PFSK-1 (cell line): ENCODE data around the gene OTP.

ENCODE experiments used
- FOXP2 ChIP-seq: optimal IDR thresholded peaks from 2 replicates; pipeline ENCODE3; 2011; ENCODE audit warnings: borderline replicate concordance, control low read depth, inconsistent platforms; ENCODE audit not compliant: insufficient read depth; ENCODE audit errors: extremely low read length, extremely low read depth
- POLR2AphosphoS5 ChIP-seq: IDR thresholded peaks from 2 replicates; pipeline ENCODE4 v1.6.1; 2012; ENCODE audit warnings: low read depth, mild to moderate bottlenecking, control low read depth, low read length, moderate library complexity
- REST ChIP-seq, 2 experiments: IDR thresholded peaks; 2 replicates each; pipeline versions ENCODE4 v1.6.1 to v1.8.0; 2011 to 2012; ENCODE audit warnings: low read depth in 2 of 2, low read length in 2 of 2, control low read depth in 1 of 2, inconsistent platforms in 1 of 2, mild to moderate bottlenecking in 1 of 2, moderate library complexity in 1 of 2; ENCODE audit not compliant: insufficient read depth in 1 of 2
- SIN3A ChIP-seq: IDR thresholded peaks from 2 replicates; pipeline ENCODE4 v1.6.1; 2012; ENCODE audit warnings: mild to moderate bottlenecking, low read length, moderate library complexity, borderline replicate concordance; ENCODE audit not compliant: insufficient read depth
- TAF1 ChIP-seq: IDR thresholded peaks from 2 replicates; pipeline ENCODE4 v1.6.1; 2012; ENCODE audit warnings: low read length, control low read depth, borderline replicate concordance; ENCODE audit not compliant: insufficient read depth

Gene OTP

DNA sequence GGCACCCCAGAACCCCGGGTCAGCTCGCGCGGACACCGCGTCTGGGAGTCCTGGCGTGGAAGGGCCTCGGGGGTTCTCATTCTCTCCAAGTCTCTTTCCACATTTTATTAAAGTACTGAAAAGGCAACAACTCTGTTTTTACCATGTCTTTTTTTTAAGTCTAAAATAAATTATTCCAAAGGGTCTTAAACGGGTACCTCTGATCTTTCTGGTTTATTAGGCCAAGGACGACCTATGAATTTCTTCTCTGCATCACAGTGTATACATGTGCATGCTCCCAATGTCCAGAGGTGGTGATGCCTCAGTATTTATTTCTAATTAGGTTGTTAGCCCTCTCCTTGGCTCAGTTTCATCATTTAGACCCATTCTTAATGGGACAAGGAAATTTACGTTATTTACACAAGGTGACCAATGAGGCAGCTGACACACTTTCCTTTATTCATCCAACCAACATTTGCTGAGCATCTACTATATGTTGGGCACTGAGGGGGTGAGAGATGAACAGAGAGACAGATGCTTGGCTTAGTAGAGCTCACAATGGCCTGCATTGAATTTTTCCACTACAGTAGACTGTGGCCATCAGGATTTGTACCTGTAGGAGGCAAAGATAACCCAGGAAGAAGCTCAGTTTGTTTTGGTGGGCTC is 7.6 kb upstream of the OTP start:
- TF ChIP-seq REST (IDR thresholded peaks at IDR 0.05; ENCODE audit: insufficient read depth in 1 of 2, low read depth in 2 of 2, low read length in 2 of 2): no peak
- TF ChIP-seq POLR2AphosphoS5: no peak
- no peak for TF ChIP-seq FOXP2
- TF ChIP-seq SIN3A: no peak
- TF ChIP-seq TAF1: no peak

DNA sequence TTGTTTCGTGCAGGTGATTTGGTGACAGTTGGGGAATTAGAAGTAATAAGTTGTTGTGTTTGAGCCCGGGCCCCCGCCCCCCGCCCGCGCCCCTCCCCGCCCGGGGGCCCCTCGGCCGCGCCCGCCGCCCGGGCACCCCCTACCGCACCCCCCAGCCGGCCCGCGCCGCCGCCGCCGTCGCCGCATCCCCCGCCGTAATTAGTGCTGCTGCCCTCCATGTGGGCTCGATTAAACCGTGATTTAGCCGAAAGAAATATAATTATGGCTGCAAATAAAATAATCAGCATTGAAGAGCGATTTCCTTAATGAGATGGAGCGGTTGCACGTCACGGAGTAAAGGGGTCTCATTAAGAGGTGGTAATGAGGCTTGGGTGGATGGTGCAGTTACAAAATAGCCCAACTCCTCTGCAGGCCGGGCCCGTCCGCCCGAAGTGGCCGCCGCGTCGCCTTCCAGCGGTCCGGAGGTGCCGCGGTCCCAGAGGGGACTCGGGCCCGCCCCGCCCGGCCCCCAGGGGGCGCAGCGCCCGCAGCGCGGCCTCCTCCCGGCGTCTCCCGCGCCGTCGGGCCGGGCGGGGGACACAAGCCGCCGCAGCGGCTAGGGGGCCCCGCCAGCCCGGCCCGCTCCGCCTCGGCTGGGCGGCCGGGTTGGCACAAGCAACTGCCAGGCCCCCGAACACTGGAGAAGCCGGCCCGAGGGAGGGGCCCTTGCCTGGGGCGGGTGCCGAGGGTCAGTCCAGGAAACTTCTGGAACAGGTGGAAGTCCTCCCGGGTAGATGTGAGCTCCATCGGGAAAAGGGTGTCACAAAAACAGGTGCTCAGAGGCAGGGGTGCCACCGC is 6.9 kb upstream of the OTP start:
- TF ChIP-seq POLR2AphosphoS5 (no peak), SIN3A (no peak), REST (IDR thresholded peaks at IDR 0.05; ENCODE audit: insufficient read depth in 1 of 2, low read depth in 2 of 2, low read length in 2 of 2) (no peak), TAF1 (no peak), FOXP2 (no peak)

DNA sequence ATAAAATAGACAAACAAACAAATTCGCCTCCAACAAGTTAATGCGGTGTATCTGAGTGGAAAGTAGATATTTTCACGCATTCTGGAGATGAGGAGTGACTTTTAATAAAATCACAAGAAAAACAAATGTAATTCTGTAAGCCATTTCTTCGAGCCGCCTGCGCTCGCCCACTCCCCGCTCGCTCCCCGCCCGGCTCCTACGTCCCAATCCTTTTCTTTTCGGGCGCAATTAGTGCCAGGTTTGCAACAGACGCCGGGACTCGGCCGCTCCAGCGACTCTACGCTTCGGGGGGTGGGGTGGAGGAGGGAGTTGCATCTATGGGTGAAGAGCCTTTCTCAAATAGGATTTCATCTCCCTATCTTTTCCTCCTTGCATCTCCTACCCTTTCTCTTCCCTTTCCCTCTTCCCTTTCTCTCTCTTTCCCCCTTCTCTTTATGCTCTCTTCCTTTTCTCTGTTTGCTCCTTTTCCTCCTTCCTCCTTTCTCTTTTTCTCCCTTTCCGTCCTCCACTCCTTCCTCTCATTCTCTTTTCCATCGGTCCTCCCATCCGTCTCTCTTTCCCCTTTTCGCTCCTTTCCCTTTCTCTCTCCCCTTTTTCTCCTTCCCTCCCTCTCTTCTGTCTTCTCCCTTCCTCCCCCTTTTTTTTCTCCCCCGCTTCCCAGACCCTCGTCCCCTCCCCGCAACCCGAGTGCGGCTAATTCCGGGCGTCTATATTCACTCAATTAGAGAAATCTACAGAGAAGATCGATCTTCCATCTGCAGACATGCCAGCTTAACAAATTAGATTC is 6.1 kb upstream of the OTP start:
- TF ChIP-seq REST (IDR thresholded peaks at IDR 0.05; ENCODE audit: insufficient read depth in 1 of 2, low read depth in 2 of 2, low read length in 2 of 2): no peak
- TF ChIP-seq POLR2AphosphoS5: no peak
- no peak for TF ChIP-seq FOXP2
- no peak for TF ChIP-seq TAF1
- TF ChIP-seq SIN3A: no peak

DNA sequence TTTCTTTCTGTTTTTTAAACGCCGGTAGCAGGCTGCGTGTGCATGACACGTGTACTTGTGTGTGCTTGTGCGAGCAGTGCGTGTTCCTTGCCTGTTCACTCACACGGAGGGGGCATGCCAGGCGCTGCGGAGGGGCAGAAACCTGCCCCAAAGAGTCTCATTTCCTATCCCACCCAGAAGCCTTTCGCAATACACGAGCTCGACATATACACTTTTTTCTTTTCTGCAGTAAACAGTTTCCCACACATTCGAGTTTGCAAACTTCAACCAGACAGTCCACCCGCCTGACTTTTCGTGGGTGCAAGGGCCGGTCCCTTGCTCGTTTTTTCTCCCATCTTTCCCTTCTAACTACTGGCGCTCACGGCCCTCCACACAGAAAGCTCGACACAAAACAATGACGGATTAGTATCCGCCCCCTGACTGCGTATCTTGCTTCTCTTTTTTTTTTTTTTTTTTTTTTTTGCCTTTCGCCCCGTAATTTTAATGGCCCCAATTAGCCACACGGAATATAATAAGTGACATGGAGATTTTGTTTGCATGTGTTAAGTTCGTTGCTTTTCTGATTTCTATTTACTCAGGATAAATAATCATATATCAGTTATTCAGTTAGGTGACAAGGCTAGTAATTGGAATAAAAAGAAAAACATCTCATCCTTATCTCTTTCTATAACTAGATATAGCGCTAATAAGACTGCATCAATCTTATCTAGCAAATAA is 5.3 kb upstream of the OTP start:
- TF ChIP-seq SIN3A: no peak
- no peak for TF ChIP-seq REST (IDR thresholded peaks at IDR 0.05; ENCODE audit: insufficient read depth in 1 of 2, low read depth in 2 of 2, low read length in 2 of 2)
- TF ChIP-seq TAF1: no peak
- no peak for TF ChIP-seq FOXP2
- no peak for TF ChIP-seq POLR2AphosphoS5
